ENCODE measurements around the gene SFTPA1.

DNA sequence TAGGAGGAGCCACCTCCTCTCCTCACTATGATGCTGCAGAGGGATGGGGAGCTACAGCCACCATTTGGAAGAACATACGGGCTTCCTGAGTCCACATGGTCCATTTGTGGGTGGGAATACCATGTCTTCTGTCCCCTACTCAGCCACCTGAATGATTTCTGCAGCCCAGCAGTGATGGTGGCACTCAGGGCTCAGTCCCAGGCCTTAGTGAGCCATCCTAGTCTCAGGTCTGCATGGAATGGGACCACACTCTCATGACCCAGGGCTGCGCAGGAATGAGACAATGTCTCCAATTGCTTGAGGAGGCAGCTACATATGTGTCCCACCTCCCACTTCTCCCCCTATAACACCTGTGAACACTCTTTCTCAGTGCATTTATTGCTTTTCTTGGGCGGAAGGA lies 4.8 kb downstream of the SFTPA1 start:
- TF ChIP-seq, protein P1, sequence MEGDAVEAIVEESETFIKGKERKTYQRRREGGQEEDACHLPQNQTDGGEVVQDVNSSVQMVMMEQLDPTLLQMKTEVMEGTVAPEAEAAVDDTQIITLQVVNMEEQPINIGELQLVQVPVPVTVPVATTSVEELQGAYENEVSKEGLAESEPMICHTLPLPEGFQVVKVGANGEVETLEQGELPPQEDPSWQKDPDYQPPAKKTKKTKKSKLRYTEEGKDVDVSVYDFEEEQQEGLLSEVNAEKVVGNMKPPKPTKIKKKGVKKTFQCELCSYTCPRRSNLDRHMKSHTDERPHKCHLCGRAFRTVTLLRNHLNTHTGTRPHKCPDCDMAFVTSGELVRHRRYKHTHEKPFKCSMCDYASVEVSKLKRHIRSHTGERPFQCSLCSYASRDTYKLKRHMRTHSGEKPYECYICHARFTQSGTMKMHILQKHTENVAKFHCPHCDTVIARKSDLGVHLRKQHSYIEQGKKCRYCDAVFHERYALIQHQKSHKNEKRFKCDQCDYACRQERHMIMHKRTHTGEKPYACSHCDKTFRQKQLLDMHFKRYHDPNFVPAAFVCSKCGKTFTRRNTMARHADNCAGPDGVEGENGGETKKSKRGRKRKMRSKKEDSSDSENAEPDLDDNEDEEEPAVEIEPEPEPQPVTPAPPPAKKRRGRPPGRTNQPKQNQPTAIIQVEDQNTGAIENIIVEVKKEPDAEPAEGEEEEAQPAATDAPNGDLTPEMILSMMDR (IDR thresholded peaks at IDR 0.05) = no peak
- no peak for TF ChIP-seq EZH2 (IDR thresholded peaks at IDR 0.05)

All from neural progenitor cell (in vitro differentiated cells).